SIG-M5 treated with dmso at 0.1 percent for 504 hours (cell line): ENCODE results near the gene GOLT1A.

ENCODE experiments used
- DNase-seq: peaks from one replicate; lab custom pipeline; 2025; ENCODE audit not compliant: unreplicated experiment; lab: John Stamatoyannopoulos, UW

The GOLT1A gene, protein sequence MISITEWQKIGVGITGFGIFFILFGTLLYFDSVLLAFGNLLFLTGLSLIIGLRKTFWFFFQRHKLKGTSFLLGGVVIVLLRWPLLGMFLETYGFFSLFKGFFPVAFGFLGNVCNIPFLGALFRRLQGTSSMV

GRCh38 chr1:204213668-204214662 lies at the start of gene GOLT1A:
Gene GOLT1A (minus strand): TSS chr1:204213988. CDS start chr1:204213906, 82 bp downstream.
- DNase-seq, result peak; percentile 79

GRCh38 chr1:204263254-204263910 lies 49.6 kb upstream of the GOLT1A start:
- DNase-seq, result no peak

DNA sequence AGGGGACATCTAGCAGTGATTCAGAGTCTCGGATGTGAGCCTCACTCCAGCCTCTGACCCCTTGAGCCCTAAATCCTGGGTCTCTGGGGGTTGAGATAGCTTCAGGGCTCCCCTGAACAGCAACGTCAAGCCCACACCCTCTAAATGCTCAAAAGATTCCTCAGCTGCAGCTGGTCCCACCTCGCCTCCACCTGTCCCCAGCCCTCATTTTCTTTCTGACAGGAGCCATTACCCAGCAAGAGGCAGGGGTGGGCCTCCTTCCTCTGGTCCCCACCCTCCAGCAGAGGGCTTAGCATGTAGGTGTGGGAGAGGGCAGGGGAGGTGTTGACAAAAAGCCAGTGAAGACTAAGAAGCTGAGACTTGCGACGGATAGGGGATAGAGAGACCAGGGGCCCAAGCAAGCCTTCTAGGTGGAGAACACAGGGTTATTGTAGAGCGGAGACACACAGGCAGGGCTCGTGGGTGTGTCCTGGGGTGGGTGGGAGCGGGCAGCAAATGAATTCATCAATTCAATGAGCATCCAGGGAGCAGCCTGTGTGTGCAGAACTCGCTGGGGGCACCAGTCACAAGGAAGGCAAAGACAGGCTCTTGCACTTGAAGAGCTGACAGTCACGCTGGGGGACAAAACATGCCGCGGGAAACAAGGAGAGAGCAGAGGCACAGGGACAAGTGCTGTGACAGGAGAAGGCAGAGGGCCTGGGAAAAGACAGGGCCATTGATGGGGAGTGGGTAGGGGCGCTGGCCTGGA lies 48.9 kb upstream of the GOLT1A start:
- DNase-seq, result no peak

- DNase-seq, result no peak
These were observed 48.1 kb upstream of the GOLT1A start for GRCh38 chr1:204261746-204262505.

GRCh38 chr1:204261266-204261665 lies 47.5 kb upstream of the GOLT1A start:
- no peak for DNase-seq

DNA sequence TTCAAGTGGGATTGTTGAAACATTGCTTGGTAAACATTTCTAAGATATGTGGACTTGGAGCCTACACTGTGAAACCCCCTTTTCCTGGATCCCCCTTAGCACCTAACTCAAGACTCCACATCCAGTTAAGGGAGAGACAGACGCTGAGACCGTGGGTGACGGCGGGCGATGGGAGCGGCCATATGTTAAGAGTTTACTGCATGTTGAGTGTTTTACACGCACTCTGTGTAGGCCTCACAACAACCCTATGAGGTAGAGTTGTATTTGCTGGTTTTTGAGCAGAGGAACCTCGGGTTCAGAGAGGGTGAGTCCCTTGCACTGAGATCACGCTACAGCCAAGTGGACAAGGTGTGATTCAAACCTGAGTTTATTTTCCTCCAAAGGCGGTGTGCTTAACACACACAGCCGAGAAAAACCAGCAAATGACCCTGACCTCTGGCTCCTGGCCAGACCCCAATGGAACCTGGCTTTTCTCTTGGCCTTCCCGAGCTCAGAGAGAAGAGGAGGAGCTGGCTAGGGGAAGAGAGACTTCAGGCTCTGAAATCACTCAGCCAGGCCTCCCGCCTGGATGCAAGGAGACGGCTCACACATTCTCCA lies 46.9 kb upstream of the GOLT1A start:
- DNase-seq, result no peak

DNA sequence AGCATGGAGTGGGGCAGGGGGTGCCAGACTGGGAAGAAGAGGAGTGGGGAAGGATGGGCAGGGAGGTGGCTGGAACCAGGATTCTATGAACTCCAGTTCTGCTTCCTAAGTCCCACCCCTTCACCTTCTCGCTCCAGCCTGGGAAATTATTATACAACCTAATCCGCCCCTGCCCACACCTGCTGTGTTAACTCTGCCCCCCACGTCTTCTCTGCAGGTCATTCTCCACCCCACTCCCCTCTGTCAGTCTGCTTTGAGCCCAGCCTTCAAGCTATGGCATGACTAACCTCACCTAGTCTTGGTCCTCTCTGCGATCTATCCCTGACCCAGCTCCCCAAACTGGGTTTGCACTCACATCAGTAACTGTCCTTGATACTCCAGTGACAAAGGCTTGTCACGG lies 46.0 kb upstream of the GOLT1A start:
- no peak for DNase-seq

- DNase-seq, result no peak
These were observed 45.4 kb upstream of the GOLT1A start for GRCh38 chr1:204259196-204259595.

GRCh38 chr1:204258213-204259115 lies 44.7 kb upstream of the GOLT1A start:
- DNase-seq, result peak; percentile 48

DNA sequence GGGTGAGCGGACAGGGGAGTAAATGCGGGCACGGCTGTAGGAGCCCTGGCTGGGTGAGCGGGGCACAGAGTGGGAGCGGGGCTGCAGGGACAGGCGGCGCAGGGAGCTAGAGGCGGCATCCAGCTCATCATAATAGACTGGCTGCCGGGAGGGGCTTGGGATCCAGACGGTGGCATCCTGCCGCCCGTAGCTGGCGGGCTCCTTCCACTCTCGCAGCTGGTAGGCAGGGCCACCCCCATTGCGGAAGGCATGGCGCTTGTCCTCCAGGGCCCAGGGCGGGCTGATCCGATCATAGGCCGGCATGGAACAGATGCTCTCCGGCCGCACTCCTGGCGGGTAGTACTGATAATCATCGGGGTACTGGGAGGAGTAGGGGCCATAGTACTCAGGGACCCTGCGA lies 43.7 kb upstream of the GOLT1A start:
- no peak for DNase-seq

GRCh38 chr1:204256531-204256930 lies 42.7 kb upstream of the GOLT1A start:
- DNase-seq, result no peak

- no peak for DNase-seq
These were observed 42.2 kb upstream of the GOLT1A start for GRCh38 chr1:204255966-204256365.

DNA sequence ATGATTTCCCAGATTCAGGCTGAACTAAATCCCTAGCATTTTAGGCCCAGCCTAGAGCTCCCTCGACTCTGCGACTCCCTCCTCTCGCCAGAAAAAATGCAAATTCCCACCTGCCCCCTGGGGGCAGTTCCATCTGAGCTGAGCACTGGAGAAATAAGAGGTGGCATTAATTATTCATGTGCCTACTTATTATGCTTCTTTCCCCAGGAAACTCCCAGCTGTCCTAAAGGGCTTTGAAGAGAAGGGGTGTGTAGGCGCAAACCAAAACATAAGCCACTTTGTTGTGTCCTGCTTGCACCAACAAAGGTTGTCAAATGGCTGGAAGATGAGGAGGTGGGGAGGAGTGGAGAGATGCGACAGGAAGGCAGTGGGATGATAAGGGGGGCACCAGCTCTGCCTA lies 41.4 kb upstream of the GOLT1A start:
- DNase-seq, result no peak

GRCh38 chr1:204254031-204254661 lies 40.4 kb upstream of the GOLT1A start:
- peak; percentile 81 for DNase-seq

DNA sequence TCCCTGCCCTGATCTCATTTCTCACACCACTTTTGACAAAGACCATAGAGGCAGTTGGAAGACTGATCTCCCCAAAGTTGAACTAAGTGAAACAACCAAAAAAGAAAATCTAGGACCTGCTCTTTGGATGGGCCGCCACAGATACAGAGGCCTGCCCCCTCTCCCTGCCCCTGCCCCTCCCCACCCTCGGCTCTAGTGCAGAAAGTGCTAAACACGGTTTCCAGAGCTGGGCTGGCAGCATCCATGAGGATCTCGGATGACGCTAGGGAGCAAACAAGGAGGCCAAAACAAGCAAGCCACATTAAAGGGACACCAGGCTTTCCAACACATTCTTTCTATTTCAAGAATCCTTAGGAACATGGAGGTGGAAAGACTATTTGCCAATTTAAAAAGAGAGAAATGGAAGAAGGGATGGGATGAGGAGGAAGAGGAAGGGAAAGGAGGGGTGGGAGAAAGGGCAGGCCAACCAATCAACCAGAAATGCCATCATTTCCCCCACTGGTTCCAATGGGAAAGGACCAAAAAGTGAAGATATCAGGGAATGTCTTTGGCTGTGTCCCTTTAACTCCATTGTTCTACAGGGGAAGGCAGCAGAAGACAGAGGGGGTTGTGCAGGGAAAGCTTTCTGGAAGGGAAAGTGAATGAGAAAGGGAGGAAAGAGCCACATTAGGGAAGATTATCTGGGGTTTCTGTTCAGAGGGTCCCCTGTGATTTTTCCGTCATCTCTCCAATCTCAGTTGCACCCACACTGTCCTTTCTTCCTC lies 38.3 kb upstream of the GOLT1A start:
- DNase-seq, result no peak

DNA sequence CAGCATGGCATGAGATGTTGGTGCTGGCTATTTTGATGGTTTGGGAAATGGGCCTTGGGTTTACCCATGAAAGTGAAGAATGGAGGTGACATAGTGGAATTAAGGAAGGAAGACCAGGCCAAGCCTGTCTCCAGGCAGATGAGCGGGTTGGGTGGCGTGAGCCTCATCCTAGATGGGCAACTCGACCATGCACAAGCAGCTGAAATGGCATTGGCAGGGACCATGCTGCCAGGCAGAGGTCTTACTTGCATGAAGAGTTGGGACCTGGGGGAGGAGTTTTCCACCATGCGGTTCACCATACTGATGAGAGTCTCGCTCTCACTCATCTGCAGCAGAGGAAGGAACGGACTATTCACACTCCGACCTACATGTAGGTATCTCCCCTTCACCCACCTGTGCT lies 37.5 kb upstream of the GOLT1A start:
- no peak for DNase-seq

DNA sequence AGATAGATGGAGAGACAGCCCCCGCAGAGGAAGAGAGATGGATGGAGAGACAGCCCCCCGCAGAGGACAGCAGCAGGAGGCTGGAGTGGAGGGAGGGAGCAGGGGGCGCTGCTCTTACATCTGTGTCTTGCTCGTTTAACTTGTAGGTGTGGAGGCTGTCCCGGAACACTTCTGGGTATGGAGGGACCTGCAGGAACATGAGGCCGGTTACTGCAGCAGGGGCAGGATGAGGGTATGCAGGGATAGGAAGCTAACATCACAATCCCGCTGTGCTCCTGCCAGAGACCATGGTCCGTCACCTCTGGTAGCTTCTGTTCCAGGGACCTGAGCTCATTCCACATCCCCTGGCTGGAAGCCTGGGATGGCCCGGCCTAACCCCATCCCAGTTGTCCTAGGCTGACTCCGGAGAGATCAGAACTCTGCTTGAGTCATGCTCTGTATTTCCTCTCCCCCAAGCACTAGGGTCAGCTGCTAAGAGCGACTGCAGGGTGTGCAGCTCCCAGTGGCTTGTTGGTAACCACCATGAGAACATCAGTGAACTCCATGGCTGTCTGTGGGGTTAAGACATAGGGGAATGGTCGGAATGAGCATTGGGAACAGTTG lies 36.7 kb upstream of the GOLT1A start:
- no peak for DNase-seq
